HepG2 (cell line): ENCODE results near the gene CFAP45.

Experiments used
- BHLHE40 ChIP-seq: IDR thresholded peaks from 2 replicates; pipeline ENCODE4 v1.6.1; 2011; ENCODE audit warnings: low read length, improper control_type of control experiment
- FOXP1 ChIP-seq, 2 experiments: fragments of 450-650 bp in 1 of 2; IDR thresholded peaks; 2 replicates each; pipeline ENCODE4 v1.6.1; 2017 to 2018; ENCODE audit warnings: antibody characterized with exemption in 1 of 2
- GATAD1 ChIP-seq: IDR thresholded peaks from 2 replicates; pipeline ENCODE4 v1.6.1; 2016; ENCODE audit warnings: missing genetic modification reagents, missing compliant biosample characterization
- POLR2AphosphoS5 ChIP-seq: IDR thresholded peaks from 2 replicates; pipeline ENCODE4 v1.6.1; 2012; ENCODE audit warnings: low read depth, low read length
- ZNF12 ChIP-seq: sonication (generic); formaldehyde crosslinking; IDR thresholded peaks from 2 replicates; pipeline ENCODE4 v1.5.0; 2020; ENCODE audit warnings: missing genetic modification reagents

GRCh38 chr1:159908031-159908940, 8.3 kb upstream of the CFAP45 start:
- TF ChIP-seq GATAD1 (CRISPR knock-in tag) = no peak
- TF ChIP-seq POLR2AphosphoS5 = no peak
- TF ChIP-seq FOXP1 (IDR thresholded peaks at IDR 0.05) = no peak
- TF ChIP-seq FOXP1 (CRISPR knock-in tag; IDR thresholded peaks at IDR 0.05) = no peak
- no peak for TF ChIP-seq BHLHE40
- no peak for TF ChIP-seq ZNF12 (CRISPR knock-in tag)
